Measurements from ENCODE around the gene CCL21.
"Not testable (repeated sequence)": the region's sequence is repeated elsewhere in the genome, so short reads cannot be mapped to it uniquely, and the experiment has no call there.

DNA sequence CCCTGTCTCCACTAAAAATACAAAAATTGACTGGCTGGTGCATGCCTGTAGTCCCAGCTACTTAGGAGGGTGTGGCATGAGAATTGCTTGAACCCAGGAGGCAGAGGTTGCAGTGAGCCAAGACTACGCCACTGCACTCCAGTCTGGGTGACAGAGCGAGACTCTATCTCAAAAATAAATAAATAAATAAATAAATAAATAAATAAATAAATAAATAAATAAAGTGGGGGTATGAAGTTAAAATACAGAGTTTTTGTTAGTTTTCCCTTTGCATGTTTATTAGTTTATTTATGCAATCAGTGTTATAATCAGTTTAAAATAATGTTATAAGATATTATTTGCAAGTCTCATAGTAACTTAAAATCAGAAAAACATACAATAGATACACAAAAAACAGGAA is 40.4 kb upstream of the CCL21 start:
- not testable (repeated sequence) for TF ChIP-seq POLR2A, POLR2AphosphoS5 (IDR thresholded peaks at IDR 0.05)
- TF ChIP-seq, protein P1, sequence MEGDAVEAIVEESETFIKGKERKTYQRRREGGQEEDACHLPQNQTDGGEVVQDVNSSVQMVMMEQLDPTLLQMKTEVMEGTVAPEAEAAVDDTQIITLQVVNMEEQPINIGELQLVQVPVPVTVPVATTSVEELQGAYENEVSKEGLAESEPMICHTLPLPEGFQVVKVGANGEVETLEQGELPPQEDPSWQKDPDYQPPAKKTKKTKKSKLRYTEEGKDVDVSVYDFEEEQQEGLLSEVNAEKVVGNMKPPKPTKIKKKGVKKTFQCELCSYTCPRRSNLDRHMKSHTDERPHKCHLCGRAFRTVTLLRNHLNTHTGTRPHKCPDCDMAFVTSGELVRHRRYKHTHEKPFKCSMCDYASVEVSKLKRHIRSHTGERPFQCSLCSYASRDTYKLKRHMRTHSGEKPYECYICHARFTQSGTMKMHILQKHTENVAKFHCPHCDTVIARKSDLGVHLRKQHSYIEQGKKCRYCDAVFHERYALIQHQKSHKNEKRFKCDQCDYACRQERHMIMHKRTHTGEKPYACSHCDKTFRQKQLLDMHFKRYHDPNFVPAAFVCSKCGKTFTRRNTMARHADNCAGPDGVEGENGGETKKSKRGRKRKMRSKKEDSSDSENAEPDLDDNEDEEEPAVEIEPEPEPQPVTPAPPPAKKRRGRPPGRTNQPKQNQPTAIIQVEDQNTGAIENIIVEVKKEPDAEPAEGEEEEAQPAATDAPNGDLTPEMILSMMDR (IDR thresholded peaks at IDR 0.05): not testable (repeated sequence)

Measured in upper lobe of left lung (tissue), 4 donors.